ENCODE measurements around the gene FGD2.

FGD2 gene, protein sequence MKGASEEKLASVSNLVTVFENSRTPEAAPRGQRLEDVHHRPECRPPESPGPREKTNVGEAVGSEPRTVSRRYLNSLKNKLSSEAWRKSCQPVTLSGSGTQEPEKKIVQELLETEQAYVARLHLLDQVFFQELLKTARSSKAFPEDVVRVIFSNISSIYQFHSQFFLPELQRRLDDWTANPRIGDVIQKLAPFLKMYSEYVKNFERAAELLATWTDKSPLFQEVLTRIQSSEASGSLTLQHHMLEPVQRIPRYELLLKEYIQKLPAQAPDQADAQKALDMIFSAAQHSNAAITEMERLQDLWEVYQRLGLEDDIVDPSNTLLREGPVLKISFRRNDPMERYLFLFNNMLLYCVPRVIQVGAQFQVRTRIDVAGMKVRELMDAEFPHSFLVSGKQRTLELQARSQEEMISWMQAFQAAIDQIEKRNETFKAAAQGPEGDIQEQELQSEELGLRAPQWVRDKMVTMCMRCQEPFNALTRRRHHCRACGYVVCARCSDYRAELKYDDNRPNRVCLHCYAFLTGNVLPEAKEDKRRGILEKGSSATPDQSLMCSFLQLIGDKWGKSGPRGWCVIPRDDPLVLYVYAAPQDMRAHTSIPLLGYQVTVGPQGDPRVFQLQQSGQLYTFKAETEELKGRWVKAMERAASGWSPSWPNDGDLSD

DNA sequence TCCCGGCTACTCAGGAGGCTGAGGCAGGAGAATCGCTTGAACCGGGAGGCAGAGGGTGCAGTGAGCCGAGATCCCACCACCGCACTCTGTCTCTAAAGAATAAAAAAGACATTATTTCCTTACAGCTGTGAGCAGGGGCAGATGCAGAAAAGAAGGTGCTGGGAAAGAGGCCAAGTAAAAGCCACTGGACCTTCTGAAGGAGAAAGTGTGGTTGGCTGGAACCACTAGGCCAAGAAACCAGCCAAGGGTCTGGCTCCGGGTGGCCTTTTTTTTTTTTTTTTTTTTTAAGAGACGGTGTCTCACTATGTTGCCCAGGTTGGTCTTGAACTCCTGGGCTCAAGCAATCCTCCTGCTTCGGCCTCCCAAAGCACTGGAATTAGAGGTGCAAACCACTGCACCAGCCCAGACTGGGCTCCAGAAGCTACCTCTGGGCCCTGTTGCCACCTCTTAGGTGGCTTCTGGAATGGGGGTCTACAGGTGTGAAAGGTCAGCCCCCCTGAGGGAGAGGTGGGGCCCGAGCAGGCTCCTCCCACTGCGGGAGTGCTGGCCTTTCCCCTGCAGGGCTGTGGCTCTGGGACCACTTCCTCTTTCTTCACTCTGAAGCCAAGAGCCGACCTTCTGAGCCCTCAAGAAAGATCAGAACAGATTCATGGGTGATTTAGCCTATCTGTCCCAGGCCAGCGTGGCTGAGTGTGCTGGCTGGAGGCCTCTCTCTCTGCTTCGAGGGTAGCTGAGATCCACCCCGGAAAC is at the start of gene FGD2:
TSS of gene FGD2 (plus strand) at position 595 of the 750 bp plus-strand sequence. CDS start 163 bp downstream, outside the sequence.
- no peak for DNase-seq (ENCODE audit: low read depth)

GRCh38 chr6:36955671-36956445 is 49.6 kb upstream of the FGD2 start:
- DNase-seq (ENCODE audit: low read depth) = no peak

GRCh38 chr6:36956446-36956820 is 49.0 kb upstream of the FGD2 start:
- DNase-seq (ENCODE audit: low read depth) = no peak

DNA sequence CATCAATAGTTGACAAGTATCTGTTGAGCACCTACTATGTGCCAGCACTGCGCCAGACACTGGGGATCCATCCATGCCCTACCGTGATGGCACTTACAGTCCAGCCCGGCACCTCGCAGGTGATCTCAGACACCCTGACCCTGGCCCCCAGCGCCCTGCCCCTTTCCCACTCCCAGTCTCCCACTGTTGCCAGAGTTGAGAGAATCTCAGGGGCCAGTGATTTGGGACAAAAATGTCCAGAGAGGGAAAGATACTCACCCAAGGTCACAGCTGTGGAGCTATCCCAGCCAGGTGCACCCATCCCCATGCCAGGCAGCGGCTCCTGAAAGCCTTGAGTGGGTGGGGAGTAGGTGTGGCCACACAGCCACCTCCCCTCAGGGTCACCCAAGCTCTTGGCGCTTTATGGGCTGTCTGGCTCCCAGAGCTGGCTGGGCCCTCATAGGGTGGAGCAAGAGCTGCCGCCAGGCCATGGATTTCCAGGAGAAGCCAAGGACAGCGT is 47.6 kb upstream of the FGD2 start:
- no peak for DNase-seq (ENCODE audit: low read depth)

DNA sequence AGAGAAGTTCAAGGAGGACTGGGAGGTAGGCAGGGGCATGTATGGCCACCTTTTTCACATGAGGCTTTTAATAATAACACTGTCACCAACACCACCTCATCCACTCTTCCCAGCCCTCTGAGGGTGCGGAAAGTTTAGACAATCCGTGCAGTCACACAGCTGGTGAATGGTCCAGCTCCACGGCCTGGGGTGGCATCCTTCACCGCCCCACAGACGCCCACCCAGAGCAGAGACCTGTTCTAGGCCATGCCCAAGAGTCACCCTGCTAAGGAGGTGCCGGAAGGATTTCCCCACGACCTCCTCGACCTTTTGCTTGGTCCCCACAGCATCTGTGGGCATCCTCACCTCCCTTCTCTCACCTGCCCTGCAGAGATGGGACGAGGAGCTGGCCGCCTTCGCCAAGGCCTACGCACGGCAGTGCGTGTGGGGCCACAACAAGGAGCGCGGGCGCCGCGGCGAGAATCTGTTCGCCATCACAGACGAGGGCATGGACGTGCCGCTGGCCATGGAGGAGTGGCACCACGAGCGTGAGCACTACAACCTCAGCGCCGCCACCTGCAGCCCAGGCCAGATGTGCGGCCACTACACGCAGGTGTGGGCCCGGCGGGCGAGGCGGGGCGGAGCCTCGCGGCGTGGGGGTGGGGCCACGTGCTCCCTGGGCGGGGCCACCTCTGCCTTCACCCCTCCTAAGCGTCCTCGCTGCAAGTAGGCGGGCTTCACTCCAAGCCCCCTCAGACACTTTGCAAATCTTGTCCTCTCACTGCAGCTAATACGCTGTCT is 46.5 kb upstream of the FGD2 start:
- no peak for DNase-seq (ENCODE audit: low read depth)

DNA sequence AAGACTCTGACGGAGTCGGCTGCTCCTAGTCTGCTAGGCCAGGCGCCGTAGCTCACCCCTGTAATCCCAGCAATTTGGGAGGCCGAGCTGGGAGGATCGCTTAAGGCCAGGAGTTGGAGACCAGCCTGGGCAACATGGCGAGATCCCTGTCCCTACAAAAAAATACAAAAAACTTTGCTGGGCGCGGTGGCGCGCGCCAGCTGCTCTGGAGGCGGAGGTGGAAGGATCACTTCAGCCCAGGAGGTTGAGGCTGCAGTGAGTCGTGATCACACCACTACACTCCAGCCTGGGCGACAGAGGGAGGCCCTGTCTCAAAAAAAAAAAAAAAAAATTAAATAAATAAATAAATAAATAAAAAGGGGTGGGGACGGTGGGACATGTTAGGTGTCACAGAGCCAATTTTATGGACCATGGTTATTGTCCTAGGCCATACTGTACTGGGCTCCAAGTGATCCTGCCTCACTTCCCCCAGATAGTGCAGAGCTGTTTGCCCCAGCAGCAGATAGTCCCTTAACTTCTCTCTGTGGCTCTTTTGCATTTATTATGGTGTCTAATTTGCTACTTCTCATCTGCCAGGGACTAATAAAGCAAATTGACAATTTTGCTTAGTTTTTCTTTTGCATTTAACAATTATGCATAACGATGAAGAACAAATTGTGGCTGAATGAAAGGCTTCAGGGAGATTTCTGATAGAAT is 45.8 kb upstream of the FGD2 start:
- DNase-seq (ENCODE audit: low read depth) = no peak

DNA sequence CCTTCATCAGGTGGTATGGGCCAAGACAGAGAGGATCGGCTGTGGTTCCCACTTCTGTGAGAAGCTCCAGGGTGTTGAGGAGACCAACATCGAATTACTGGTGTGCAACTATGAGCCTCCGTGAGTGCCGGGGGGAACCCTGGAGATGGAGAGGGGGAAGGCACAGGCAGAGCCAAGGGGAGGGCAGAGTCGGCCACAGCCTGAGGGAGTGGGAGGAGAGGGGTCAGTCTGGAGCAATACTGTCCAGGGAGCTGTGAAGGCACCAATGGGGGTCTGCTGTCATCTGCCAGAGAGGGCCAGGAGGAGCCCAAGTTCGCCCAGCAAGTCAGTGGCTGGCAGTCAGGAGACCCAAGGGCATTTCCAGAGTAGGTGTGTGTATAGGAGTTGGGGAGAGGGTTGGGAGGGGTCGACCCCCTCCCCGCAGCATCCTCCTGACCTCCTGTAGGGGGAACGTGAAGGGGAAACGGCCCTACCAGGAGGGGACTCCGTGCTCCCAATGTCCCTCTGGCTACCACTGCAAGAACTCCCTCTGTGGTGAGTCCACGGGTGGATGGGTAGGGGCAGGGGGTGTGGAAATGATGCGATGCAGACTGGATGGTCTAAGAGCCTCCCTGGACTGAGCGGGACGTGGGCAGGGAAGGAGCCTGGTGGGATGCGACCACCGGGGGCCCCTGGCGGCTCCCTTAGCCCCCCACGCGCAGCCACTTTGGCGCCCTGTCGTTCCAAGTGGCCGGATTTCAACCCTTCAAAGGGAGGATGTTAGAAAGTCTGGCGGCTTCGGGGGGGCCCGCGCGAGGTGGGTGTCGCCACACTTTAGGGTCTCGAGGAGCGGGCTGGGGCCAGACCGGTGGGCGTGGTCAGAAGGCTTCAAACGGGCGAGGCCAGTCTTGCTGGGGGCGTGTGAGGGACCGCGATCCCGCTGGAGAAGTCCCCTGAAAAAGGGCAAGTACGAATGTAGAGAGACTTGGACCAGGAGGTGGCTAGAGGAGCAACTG is 43.7 kb upstream of the FGD2 start:
- no peak for DNase-seq (ENCODE audit: low read depth)

GRCh38 chr6:36962874-36963273 is 42.6 kb upstream of the FGD2 start:
- DNase-seq (ENCODE audit: low read depth) = no peak

DNA sequence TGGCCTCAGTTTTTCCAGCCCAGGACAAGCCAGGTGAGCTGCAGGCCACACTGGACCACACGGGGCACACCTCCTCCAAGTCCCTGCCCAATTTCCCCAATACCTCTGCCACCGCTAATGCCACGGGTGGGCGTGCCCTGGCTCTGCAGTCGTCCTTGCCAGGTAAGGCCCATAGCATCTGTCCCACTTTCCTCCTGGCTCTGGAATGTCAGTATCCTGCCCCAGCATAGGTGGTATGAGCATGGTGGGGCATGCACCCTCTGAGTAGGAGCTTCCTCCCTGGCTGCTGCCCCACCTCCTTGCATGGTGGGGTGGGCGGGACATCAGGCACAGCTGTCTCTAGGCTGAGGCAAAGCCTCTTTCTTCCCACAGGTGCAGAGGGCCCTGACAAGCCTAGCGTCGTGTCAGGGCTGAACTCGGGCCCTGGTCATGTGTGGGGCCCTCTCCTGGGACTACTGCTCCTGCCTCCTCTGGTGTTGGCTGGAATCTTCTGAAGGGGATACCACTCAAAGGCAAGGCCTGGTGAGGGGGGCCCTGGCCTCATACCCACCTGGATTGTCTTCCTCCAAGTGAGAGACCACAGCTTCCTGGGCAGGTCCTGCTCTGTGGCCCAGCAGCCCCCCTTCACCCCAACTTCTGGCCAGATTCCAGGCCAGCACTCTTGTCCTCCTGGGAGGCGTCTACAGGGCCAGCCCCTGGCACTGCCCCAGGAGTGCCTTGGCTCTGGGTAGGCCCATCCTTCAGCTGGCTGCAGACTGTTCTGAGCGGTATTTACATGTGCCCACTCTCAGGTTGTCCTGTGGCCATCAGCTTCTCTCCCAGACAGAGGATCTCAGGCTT is 41.8 kb upstream of the FGD2 start:
- DNase-seq (ENCODE audit: low read depth) = no peak

GRCh38 chr6:36964349-36964748 is 41.1 kb upstream of the FGD2 start:
- no peak for DNase-seq (ENCODE audit: low read depth)

DNA sequence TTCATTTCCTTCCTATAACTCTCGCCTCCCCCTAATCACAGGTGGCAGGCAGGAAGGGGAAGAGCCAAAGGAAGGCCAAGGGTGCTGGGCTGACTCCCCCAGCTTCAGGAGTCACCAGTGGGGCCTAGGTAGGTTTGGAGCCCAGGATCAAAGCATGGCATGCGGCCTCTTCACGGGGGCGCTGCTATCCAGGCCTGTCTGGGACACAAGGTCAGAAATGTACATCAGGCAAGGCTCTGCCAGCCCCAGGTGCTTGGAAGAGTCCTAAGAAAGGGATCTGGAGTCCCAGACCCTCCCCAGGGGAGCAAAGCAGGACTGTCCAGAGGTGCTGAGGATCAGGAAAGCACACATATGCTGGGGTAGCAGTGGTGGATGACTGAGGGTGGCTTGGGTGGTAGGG is 40.5 kb upstream of the FGD2 start:
- no peak for DNase-seq (ENCODE audit: low read depth)

DNA sequence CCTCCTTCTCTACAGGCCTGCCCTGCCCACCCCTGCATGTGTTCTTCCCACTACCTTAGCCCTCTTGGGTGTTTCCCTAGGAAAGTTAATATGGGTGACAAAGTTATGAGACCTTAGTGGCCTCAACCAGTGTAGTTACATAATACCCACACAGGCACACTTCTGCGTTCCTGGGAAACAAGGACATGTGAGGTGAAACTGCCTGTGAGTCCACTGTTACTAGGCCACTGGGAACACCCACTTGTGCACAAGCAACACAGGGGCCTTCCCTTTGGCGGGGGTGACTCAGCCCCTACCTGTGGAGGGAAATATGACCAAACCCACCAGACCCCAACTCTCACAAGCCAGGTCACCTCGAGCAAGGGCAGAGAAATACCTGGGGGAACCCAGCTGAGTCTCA is 38.2 kb upstream of the FGD2 start:
- no peak for DNase-seq (ENCODE audit: low read depth)

GRCh38 chr6:36967757-36968156 is 37.7 kb upstream of the FGD2 start:
- no peak for DNase-seq (ENCODE audit: low read depth)

- peak; percentile 26 for DNase-seq (ENCODE audit: low read depth)
Measured at GRCh38 chr6:36968266-36968977, 37.0 kb upstream of the FGD2 start.

DNA sequence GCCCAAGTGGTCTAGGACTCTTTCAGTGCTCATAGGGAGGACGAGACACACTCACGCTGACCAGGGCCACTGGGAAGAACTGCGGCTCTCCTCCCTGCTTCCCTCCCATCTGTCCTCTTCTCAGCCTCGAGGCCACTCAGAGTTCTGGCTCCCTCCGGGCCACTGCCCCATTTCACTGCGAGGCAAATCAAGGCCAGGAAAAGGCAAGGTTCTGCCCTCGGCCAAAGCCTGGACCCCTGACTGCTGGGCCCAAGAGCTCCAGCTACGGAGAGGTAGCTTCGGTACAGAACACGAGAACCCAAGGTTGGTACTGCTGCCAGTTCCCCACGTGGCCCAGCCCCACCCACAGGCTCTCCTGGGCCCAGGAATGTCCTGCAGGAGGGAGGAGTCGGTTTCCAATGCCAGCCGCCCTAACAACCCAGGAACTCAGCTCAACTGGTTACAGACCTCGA is 36.2 kb upstream of the FGD2 start:
- no peak for DNase-seq (ENCODE audit: low read depth)

- no peak for DNase-seq (ENCODE audit: low read depth)
Measured at GRCh38 chr6:36969988-36970891, 35.2 kb upstream of the FGD2 start.
